NCI-H524 treated with DMSO at 0.1 percent for 48 hours (cell line): ENCODE data around the gene SLC12A8.
A peak's percentile ranks its signal among the peaks of the same experiment; 100 is the strongest.

Experiments
- DNase-seq: peaks from one replicate; lab custom pipeline; 2025; lab: John Stamatoyannopoulos, UW

Gene SLC12A8

GRCh38 chr3:125054062-125054448 lies 158.5 kb downstream of the SLC12A8 start:
- no peak for DNase-seq

- DNase-seq: no peak
Observed at GRCh38 chr3:125053304-125053699, 159.2 kb downstream of the SLC12A8 start.

GRCh38 chr3:125052624-125053303 lies 159.8 kb downstream of the SLC12A8 start:
- DNase-seq: no peak

GRCh38 chr3:125051715-125052581 lies 160.6 kb downstream of the SLC12A8 start:
- DNase-seq: peak; percentile 97

GRCh38 chr3:125051205-125051604 lies 161.3 kb downstream of the SLC12A8 start:
- DNase-seq: no peak

- DNase-seq: no peak
Observed at GRCh38 chr3:125050488-125051090, 162.0 kb downstream of the SLC12A8 start.

- DNase-seq: no peak
Observed at GRCh38 chr3:125048282-125048681, 164.3 kb downstream of the SLC12A8 start.

- DNase-seq: no peak
Observed at GRCh38 chr3:125045965-125046364, 166.6 kb downstream of the SLC12A8 start.

GRCh38 chr3:125045194-125045593 lies 167.4 kb downstream of the SLC12A8 start:
- no peak for DNase-seq

- DNase-seq: no peak
Observed at GRCh38 chr3:125043599-125044151, 168.9 kb downstream of the SLC12A8 start.

- DNase-seq: no peak
Observed at GRCh38 chr3:125042725-125043406, 169.7 kb downstream of the SLC12A8 start.

- peak; percentile 99 for DNase-seq
Observed at GRCh38 chr3:125039131-125040100, 173.1 kb downstream of the SLC12A8 start.

GRCh38 chr3:125037498-125038150 lies 174.9 kb downstream of the SLC12A8 start:
- no peak for DNase-seq

- no peak for DNase-seq
Observed at GRCh38 chr3:125035217-125035616, 177.3 kb downstream of the SLC12A8 start.

GRCh38 chr3:125033616-125034015 lies 178.9 kb downstream of the SLC12A8 start:
- DNase-seq: no peak

- no peak for DNase-seq
Observed at GRCh38 chr3:125033135-125033534, 179.4 kb downstream of the SLC12A8 start.

GRCh38 chr3:125032683-125033082 lies 179.9 kb downstream of the SLC12A8 start:
- no peak for DNase-seq
